Measurements from ENCODE around the gene AHI1. TPM values are rescaled to one million over a fixed set of nuclear protein-coding genes. Genes with fewer than 3 reads are reported as not detected.

Gene AHI1
- total RNA-seq (2014; rRNA removed; shearing (Covaris generic); ENCODE audit: low replicate concordance), result 4.7 and 10.3 TPM in 2 replicates

DNA sequence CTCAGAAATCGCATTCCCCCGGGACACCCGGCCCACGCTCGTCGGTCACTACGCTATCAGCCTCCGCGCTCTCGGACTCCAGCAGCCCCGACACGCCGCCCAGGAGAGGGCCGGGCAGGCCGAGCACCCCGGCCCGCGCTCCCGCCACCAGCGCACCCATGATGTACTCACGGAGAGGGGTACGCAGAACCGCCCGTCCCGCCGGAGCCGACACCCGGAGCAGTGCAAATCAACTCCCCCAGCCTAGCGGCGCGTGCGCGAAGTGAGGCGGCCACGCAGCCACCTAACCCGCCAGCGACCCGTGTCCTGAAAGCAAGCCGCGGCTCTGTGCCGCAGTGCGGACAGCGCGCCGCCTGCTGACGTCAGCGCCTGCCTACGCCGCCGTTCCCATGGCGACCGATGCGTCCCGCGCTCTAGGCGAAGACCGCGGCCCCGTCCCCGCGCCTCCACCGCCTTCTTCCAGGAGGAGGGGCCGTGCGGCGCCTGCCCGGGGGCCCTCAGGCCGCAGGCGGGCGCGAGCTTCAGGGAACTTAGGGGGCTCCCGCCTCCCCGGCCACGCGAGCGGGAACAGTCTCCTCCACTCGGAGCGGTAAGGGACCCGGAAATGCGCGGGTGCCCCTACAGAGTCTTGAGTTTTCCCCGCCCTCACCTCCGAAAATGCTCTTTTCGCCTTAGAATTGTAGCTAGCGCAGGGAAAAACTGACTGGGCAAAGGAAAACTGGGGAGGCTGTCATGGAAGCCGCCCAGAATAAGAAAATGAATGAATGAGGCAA, at the start of gene AHI1:
Gene AHI1 (minus strand): TSS at position 329 of the 773 bp plus-strand sequence. CDS start 5,503 bp downstream, outside the sequence.
- DNase-seq, result peak; percentile 95
- H3K4me3 ChIP-seq, result peak within 1 kb of the TSS; percentile 69
- H3K9me3 ChIP-seq, result no peaks in the 10 kb centered on the region
- H3K27me3 ChIP-seq, result no peaks in the 10 kb centered on the region
- H3K36me3 ChIP-seq, result peaks cover 27% of the 10 kb centered on the region

DNA sequence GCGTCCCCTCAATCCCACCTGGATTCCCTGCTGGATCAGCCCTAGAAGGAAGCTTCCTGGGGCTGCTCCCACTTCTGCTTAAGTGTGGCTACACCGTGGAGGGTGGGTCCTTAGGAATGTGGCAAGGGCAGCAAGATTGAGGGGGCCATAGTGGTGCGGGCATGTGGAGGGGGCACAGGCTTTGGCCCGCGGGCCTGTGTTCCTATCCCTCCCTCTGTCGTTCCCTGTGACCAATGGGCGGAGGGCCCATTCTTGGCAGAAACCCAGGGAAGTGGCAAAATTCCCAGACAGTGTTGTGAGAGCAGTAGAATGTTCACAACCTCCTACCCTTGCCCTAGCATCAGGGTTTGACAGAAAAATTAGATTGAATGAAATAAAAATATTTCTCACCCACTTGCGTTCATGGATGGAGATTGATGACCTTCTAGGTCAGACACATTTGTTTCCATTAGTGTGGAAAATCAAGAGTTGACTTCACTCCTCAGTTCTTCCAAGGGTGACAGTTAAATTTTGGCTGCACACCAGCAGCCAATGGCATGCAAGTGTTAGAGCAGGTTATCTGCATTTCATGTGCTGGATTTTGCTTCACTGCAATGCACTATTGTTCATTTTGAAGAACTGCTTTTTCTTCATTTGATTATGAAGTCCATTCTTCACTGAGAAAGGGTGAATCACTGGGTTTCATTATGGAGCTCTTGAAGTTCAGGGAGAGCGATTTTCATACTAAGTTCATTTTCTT, 49.3 kb upstream of the AHI1 start:
- DNase-seq, result no peak
- H3K27me3 ChIP-seq, result no peaks in the 10 kb centered on the region
- no peaks in the 10 kb centered on the region for H3K36me3 ChIP-seq
- no peak overlapping the region for H3K4me3 ChIP-seq
- no peaks in the 10 kb centered on the region for H3K9me3 ChIP-seq

DNA sequence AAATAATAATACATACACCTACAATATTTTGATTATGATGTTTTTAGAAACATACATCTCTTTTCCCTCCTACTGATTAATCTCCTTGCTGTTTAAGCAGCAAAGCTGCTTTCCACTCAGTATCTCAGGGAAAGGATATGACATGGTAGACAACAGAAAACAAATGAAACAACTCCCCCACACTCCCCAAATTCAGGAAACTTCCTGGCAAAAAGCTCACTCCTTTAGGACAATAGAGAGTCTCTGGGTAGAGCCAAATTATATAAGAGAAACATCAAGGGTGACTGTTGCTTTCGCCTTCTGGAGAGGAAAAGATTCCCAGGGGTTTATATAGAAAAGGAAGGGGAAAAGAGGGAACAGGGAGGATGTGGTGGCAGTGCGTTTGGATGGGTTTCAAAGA, 48.7 kb upstream of the AHI1 start:
- H3K4me3 ChIP-seq, result no peak overlapping the region
- no peaks in the 10 kb centered on the region for H3K9me3 ChIP-seq
- no peaks in the 10 kb centered on the region for H3K36me3 ChIP-seq
- no peak for DNase-seq
- H3K27me3 ChIP-seq, result no peaks in the 10 kb centered on the region

DNA sequence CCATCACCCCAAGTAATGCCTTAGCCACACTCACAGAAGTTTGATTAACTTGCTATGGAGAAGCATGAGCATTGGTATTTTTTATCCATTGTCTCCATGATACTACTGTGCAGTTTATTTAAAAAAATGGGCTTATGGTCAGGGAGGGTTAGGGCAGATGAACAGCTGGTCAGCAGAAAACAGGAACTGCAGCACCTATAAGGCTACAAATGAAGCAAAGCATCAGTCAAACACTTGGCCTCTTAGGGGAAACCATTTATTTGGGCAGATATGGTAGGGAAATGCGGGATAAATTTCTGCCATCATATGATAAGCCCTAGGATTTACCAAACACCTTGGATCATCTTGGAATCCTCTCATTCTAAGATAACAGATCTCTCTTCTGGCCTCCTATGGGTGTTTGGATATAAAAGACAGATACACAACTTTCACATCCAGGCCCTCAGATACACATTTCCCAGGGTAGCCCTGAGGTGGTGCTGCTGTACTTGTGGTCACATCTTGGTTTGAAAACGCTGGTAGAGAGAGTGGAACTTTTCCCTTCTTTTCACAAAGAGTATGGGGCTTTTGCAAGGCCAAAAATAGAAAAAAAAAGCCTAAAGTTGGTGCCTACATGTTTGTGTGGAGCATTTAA, 42.8 kb upstream of the AHI1 start:
- Histone ChIP-seq H3K36me3 (no peaks in the 10 kb centered on the region), H3K4me3 (no peak overlapping the region), H3K9me3 (no peaks in the 10 kb centered on the region), H3K27me3 (no peaks in the 10 kb centered on the region)
- no peak for DNase-seq

DNA sequence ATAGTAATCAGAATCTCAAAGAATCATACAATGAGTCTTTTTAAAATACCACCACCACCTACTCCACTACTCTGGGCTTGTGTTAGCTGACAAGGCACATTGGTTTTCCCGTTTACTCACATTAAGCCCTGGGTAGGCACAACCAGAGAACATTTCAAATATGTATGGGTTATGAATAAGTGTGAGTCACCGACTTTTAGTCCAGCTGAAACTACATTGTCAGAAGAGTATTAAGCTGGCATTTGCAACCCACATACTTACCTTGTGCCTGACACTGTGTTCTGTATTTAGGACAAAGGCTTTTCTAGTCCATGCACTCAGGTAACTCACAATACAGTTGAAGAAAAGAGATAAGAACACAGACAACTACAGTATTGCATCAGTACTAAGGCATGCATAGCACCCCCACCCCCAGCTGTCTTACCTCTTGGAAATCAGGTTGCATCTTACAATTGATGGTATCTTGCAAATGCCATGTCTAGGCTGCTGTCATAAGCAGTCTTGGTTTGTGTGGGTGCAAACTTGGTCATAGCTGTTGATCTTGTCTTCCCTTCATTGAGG, 40.3 kb upstream of the AHI1 start:
- no peaks in the 10 kb centered on the region for H3K9me3 ChIP-seq
- no peaks in the 10 kb centered on the region for H3K36me3 ChIP-seq
- H3K27me3 ChIP-seq, result no peaks in the 10 kb centered on the region
- H3K4me3 ChIP-seq, result no peak overlapping the region
- peak; percentile 40 for DNase-seq

DNA sequence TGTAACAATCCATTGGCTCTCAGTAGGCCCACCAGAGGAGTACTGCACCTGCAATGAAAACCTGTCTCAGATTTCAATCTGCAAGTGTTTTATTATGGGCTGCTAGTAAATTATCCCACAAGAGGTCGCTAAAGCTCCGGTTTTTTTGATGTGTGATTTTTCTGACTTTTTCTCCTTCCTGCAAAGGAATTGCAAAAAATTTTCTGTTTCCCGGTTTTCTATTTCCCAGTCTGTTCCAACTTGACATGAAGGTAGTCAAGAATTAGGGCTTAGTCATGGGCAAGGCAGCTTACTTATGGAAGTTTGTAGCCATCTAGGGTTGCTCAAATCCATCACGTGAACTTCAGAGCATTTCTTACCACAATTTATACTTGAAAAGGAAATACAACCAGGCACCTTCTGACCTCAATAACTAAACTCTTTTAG, 38.5 kb upstream of the AHI1 start:
- Histone ChIP-seq H3K36me3 (no peaks in the 10 kb centered on the region), H3K4me3 (no peak overlapping the region), H3K27me3 (no peaks in the 10 kb centered on the region), H3K9me3 (no peaks in the 10 kb centered on the region)
- DNase-seq, result peak; percentile 9

DNA sequence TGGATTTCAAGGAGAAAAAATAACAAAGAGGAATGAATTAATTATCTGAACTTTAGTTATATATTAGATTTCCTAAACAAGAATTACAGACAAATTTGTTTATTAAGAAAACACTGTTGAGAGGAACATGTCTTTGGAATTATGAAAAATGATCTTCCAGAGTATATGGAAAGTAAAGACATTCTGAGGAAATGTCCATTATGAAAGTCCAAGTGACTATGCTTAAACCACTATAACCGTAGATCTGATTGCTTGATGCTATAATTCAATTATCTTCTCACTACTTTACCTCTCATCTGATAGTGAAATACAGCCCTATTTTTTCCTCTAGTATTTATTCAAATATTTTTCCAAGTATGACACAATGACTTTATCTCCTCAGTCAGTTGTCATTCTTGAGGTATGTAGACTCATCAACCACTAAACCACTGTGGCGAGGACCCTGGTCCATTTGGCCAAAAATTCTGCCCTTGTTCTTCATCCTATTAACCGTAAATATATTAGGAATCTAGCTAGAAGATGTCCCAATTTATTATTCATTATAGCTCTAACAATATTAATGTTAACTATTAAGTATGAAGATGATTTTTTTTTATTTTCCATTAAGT, 37.3 kb upstream of the AHI1 start:
- H3K4me3 ChIP-seq, result no peak overlapping the region
- peak; percentile 32 for DNase-seq

DNA sequence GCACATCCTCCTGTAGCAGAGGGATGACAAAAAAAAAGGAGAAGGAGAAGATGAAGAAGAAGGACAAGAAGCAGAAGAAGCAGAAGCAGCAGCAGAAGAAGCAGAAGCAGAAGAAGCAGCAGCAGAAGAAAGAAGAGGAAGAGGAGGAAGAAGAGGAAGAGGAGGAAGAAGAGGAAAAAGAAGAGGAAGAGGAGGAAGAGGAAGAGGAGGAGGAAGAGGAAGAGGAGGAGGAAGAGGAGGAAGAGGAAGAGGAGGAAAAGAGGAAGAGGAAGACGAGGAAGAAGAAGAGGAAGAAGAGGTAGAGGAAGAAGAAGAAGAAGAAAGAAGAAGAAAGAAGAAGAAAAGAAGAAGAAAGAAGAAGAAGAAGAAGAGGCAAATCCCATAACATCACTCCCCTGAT, 35.0 kb upstream of the AHI1 start:
- Histone ChIP-seq H3K36me3 (no peaks in the 10 kb centered on the region), H3K27me3 (no peaks in the 10 kb centered on the region), H3K4me3 (no peak overlapping the region), H3K9me3 (no peaks in the 10 kb centered on the region)
- no peak for DNase-seq

More for the DNA sequence above, 37.3 kb upstream of the AHI1 start:
- H3K9me3 ChIP-seq, result no peaks in the 10 kb centered on the region
- H3K36me3 ChIP-seq, result no peaks in the 10 kb centered on the region
- H3K27me3 ChIP-seq, result no peaks in the 10 kb centered on the region

DNA sequence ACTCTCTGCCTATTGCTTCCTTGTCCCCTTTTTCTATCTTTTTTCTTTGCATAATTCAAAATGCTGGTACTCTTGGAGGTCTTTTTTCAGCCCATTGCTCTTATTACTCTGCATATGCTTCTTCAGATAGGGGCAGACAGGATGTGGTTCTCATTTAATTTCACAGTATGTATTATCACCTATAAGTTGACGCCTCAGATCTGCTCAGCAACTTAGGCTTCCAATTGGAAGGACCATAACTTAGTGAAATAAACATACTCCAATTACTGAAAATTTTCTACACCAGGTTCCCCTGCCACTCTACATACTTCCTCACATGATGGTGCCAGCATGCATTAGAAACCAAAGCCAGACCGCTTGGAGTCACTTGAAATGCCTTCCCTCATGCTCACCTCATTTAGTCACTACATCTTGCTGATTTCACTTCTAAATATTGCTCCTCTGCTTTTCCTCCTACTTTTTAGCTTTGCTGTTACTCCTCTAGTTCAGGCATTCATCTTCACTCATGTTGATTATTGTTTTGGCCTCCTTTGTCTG, 34.5 kb upstream of the AHI1 start:
- H3K4me3 ChIP-seq, result no peak overlapping the region
- H3K27me3 ChIP-seq, result no peaks in the 10 kb centered on the region
- no peak for DNase-seq
- no peaks in the 10 kb centered on the region for H3K36me3 ChIP-seq
- no peaks in the 10 kb centered on the region for H3K9me3 ChIP-seq

DNA sequence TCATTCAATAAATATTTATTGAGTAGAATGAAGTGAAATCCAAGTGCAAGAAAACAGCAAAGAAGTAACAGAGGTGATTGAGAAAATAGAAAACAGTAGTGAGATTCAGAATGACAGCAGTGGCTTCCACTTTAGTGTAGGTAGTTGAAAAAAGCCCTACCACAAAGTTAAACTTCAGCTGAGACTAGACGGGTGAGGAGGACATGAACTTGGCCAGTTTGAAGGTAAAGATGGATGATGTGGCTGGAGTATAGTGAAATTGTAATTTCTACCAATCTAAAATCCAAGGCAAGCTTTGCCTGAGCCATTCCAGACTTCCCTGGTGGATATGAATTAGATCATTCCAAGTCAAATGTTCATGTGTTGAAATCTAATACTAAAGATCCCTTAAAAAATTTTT, 32.6 kb upstream of the AHI1 start:
- Histone ChIP-seq H3K9me3 (no peaks in the 10 kb centered on the region), H3K36me3 (no peaks in the 10 kb centered on the region), H3K4me3 (no peak overlapping the region), H3K27me3 (no peaks in the 10 kb centered on the region)
- no peak for DNase-seq

DNA sequence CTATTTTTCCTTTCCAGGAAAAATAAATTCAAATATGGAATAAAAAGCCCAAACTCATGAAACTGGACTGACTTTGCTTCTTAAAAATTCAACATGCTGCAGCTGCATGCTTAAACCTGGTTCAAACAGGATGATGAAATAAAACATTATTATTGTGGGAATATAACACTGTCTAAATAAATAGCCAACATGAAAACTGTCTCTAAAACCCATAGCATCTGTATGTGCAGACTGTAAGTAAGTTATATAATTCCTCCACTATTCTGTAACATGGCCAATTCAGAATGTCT, 30.4 kb upstream of the AHI1 start:
- Histone ChIP-seq H3K27me3 (no peaks in the 10 kb centered on the region), H3K9me3 (no peaks in the 10 kb centered on the region), H3K36me3 (no peaks in the 10 kb centered on the region), H3K4me3 (no peak overlapping the region)
- DNase-seq, result no peak

DNA sequence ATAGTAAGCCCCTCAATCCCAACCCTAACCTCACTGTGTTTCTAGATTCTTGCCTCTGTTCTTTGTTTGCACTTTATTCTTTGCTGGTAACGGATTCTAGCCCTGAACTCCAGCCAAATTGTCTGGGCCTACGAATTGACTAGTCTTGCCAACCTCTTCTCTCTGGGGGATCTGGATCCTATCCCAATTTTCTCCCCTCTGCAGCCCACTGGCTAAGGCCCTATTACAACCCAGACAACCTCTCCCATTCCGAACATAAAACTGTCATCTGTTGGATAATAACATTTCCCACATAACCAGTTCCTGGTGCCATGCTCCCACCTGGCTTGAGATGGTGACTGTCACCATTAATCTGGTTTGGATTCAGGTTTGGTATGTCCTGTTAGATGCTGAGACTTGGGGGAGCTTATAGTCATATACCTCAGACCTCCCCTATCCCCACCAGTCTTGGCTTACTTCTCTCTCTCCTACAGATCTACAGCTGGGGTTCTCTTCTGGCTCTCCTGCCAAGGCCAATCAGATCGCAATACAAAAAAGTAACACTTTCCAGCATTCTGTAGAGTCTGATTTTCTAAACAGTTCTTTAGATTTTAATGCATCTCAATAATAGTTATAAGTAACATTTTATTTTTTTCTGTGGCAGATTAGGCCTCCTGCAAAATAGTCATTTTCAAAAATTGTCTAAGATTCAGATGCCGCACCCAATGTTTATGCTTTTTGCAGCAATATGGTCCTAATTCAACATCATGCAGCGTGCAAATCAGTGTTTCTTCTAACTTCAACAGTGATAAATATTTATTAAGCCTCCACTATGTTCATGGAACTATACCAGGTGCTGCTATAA, 29.8 kb upstream of the AHI1 start:
- Histone ChIP-seq H3K27me3 (no peaks in the 10 kb centered on the region), H3K9me3 (no peaks in the 10 kb centered on the region), H3K36me3 (no peaks in the 10 kb centered on the region), H3K4me3 (no peak overlapping the region)
- DNase-seq, result no peak

DNA sequence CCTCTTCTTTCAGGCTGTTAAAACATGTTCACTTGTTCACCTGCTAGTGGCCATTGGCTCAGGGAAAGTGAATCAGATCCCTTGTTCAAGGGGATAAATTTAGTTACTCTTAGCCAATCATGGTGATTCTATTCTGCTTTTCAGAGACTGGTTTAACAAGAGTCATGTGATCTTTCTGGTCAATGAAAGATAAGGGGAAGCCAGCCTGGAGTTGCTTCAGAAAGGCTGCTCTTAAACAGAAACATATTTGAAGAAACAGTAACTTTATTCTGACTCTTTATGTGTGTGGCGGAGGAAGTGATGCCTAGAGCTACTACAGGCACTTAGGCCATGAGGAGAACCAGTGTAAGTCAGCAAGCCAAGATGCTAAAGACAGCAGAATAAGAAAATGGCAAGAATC, 28.1 kb upstream of the AHI1 start:
- DNase-seq, result no peak

DNA sequence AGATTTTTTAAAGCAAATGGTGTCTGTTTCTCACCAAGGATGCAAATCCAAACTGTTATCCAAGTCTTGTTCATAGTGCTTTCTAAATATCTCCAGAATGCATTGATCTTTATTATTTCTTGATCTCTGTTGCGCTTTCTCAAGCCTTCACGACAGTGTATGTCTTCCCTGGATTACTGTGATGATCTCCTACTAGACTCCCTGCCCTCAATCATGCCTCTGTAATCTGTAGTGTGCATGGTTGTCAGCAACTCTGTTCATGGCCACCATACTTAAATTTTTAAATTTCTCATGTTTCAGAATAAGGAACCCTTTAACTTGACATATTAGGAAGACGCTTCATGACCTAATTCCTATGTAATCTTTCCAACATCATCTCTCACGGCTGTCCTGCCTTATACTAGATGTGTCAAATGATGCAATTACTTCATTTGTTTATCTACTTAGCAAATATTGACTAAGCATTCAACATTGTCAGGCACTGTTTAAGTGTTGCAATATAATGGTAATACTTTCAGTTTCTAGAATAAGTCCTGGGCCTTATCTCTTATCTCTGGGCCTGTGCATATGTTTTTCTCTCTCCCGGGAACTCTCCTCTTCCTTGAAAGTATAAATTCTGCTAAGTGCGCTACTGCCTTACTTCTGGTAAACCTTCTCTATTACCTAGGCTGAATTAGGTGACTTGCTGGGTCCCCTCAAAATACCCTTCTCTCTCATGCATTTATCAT, 25.6 kb upstream of the AHI1 start:
- H3K27me3 ChIP-seq, result no peaks in the 10 kb centered on the region
- DNase-seq, result no peak
- H3K36me3 ChIP-seq, result no peaks in the 10 kb centered on the region
- H3K9me3 ChIP-seq, result no peaks in the 10 kb centered on the region
- no peak overlapping the region for H3K4me3 ChIP-seq

More for the DNA sequence above, 28.1 kb upstream of the AHI1 start:
- Histone ChIP-seq H3K36me3 (no peaks in the 10 kb centered on the region), H3K27me3 (no peaks in the 10 kb centered on the region), H3K9me3 (no peaks in the 10 kb centered on the region), H3K4me3 (no peak overlapping the region)

DNA sequence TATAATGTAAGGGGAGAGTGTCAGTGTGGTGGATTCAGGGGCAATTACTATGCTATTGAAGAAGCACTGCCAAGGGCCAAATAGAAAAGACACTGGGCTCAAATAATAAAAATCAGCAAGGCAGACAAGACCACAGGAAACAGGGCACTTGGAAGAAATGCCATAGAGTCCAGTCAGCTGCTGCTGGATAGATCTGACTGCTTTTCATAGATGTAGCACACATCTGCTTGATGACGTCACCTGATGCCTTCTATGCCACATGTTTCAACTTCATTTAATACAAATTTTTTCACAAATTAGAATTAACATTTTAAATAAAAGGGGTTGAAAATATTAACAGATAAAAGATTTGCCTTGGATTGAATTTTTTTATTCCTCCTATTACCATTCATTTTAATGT, 23.9 kb upstream of the AHI1 start:
- H3K36me3 ChIP-seq, result no peaks in the 10 kb centered on the region
- DNase-seq, result no peak
- no peaks in the 10 kb centered on the region for H3K27me3 ChIP-seq

More for the DNA sequence above, 23.9 kb upstream of the AHI1 start:
- Histone ChIP-seq H3K4me3 (no peak overlapping the region), H3K9me3 (peaks cover 2% of the 10 kb centered on the region; the same call in 1 of the 2 replicates)

Measured in MG63 (cell line).